Measurements from ENCODE around the gene TOMM6.
"Not testable (repeated sequence)": the region's sequence is repeated elsewhere in the genome, so short reads cannot be mapped to it uniquely, and the experiment has no call there.

Gene TOMM6

GRCh38 chr6:41750374-41750773 lies 37.1 kb upstream of the TOMM6 start:
- Histone ChIP-seq H3K9me3 (ENCODE audit: insufficient read depth, low read depth, low read length) (no peaks in the 10 kb centered on the region), H3K36me3 (ENCODE audit: insufficient read depth, low read depth, low read length) (no peaks in the 10 kb centered on the region), H3K4me1 (ENCODE audit: insufficient read depth, low read length) (no peaks in the 10 kb centered on the region), H3K27me3 (ENCODE audit: insufficient read depth, low read length) (no peaks in the 10 kb centered on the region), H3K27ac (ENCODE audit: low read length) (no peak overlapping the region), H3K4me3 (ENCODE audit: low read length) (no peak overlapping the region), H3K9ac (ENCODE audit: low read depth, low read length) (no peak overlapping the region)

GRCh38 chr6:41755895-41756294 lies 31.6 kb upstream of the TOMM6 start:
- no peak overlapping the region for H3K4me3 ChIP-seq (ENCODE audit: low read length)
- H3K9me3 ChIP-seq (ENCODE audit: insufficient read depth, low read depth, low read length): no peaks in the 10 kb centered on the region
- no peak overlapping the region for H3K9ac ChIP-seq (ENCODE audit: low read depth, low read length)
- H3K27ac ChIP-seq (ENCODE audit: low read length): no peak overlapping the region
- H3K27me3 ChIP-seq (ENCODE audit: insufficient read depth, low read length): no peaks in the 10 kb centered on the region; the same call in 1 of the 2 replicates
- peaks cover 2% of the 10 kb centered on the region; the same call in 1 of the 2 replicates for H3K4me1 ChIP-seq (ENCODE audit: insufficient read depth, low read length)
- no peaks in the 10 kb centered on the region for H3K36me3 ChIP-seq (ENCODE audit: insufficient read depth, low read depth, low read length)

GRCh38 chr6:41756354-41756753 lies 31.1 kb upstream of the TOMM6 start:
- Histone ChIP-seq H3K36me3 (ENCODE audit: insufficient read depth, low read depth, low read length) (no peaks in the 10 kb centered on the region), H3K4me3 (ENCODE audit: low read length) (no peak overlapping the region), H3K9ac (ENCODE audit: low read depth, low read length) (no peak overlapping the region), H3K9me3 (ENCODE audit: insufficient read depth, low read depth, low read length) (no peaks in the 10 kb centered on the region), H3K27ac (ENCODE audit: low read length) (no peak overlapping the region), H3K4me1 (ENCODE audit: insufficient read depth, low read length) (peaks cover 2% of the 10 kb centered on the region; the same call in 1 of the 2 replicates), H3K27me3 (ENCODE audit: insufficient read depth, low read length) (no peaks in the 10 kb centered on the region; the same call in 1 of the 2 replicates)

DNA sequence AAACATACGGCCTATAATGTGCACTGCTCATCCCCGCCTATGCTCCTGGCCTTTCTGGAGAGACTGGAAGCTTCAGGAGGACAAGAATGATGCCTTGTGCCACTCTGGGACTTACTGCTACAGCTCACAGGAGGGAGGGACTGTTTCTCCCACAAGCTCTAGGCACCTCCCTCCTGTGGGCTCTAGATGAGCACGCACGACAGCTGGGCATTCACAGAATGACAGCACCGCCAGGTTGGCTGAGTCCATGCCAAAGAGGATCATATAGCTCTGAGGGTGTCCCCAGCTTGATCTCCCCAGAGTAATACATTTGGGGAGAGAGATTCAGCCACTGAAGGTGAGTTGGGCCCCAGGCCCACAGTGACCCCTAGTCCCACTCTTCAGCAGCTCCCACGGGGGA lies 30.2 kb upstream of the TOMM6 start:
- Histone ChIP-seq H3K9ac (ENCODE audit: low read depth, low read length) (no peak overlapping the region), H3K4me1 (ENCODE audit: insufficient read depth, low read length) (peaks cover 2% of the 10 kb centered on the region; the same call in 1 of the 2 replicates), H3K4me3 (ENCODE audit: low read length) (no peak overlapping the region), H3K9me3 (ENCODE audit: insufficient read depth, low read depth, low read length) (no peaks in the 10 kb centered on the region), H3K27me3 (ENCODE audit: insufficient read depth, low read length) (no peaks in the 10 kb centered on the region; the same call in 1 of the 2 replicates), H3K36me3 (ENCODE audit: insufficient read depth, low read depth, low read length) (no peaks in the 10 kb centered on the region), H3K27ac (ENCODE audit: low read length) (no peak overlapping the region)

GRCh38 chr6:41757931-41758640 lies 29.4 kb upstream of the TOMM6 start:
- H3K36me3 ChIP-seq (ENCODE audit: insufficient read depth, low read depth, low read length): no peaks in the 10 kb centered on the region
- H3K27ac ChIP-seq (ENCODE audit: low read length): no peak overlapping the region
- H3K4me1 ChIP-seq (ENCODE audit: insufficient read depth, low read length): peaks cover 2% of the 10 kb centered on the region; the same call in 1 of the 2 replicates
- H3K9ac ChIP-seq (ENCODE audit: low read depth, low read length): no peak overlapping the region
- H3K27me3 ChIP-seq (ENCODE audit: insufficient read depth, low read length): no peaks in the 10 kb centered on the region; the same call in 1 of the 2 replicates
- no peak overlapping the region for H3K4me3 ChIP-seq (ENCODE audit: low read length)
- no peaks in the 10 kb centered on the region for H3K9me3 ChIP-seq (ENCODE audit: insufficient read depth, low read depth, low read length)

- no peak overlapping the region for H3K27ac ChIP-seq (ENCODE audit: low read length)
- H3K4me1 ChIP-seq (ENCODE audit: insufficient read depth, low read length): peaks cover 2% of the 10 kb centered on the region; the same call in 1 of the 2 replicates
- no peaks in the 10 kb centered on the region for H3K36me3 ChIP-seq (ENCODE audit: insufficient read depth, low read depth, low read length)
- no peak overlapping the region for H3K9ac ChIP-seq (ENCODE audit: low read depth, low read length)
- no peak overlapping the region for H3K4me3 ChIP-seq (ENCODE audit: low read length)
- no peaks in the 10 kb centered on the region for H3K9me3 ChIP-seq (ENCODE audit: insufficient read depth, low read depth, low read length)
- H3K27me3 ChIP-seq (ENCODE audit: insufficient read depth, low read length): no peaks in the 10 kb centered on the region; the same call in 1 of the 2 replicates
Measured at GRCh38 chr6:41758641-41759035, 28.9 kb upstream of the TOMM6 start.

- H3K27ac ChIP-seq (ENCODE audit: low read length): no peak overlapping the region
- peaks cover 2% of the 10 kb centered on the region; the same call in 1 of the 2 replicates for H3K4me1 ChIP-seq (ENCODE audit: insufficient read depth, low read length)
- no peaks in the 10 kb centered on the region; the same call in 1 of the 2 replicates for H3K27me3 ChIP-seq (ENCODE audit: insufficient read depth, low read length)
- no peak overlapping the region for H3K4me3 ChIP-seq (ENCODE audit: low read length)
- H3K9ac ChIP-seq (ENCODE audit: low read depth, low read length): no peak overlapping the region
- no peaks in the 10 kb centered on the region for H3K36me3 ChIP-seq (ENCODE audit: insufficient read depth, low read depth, low read length)
- no peaks in the 10 kb centered on the region for H3K9me3 ChIP-seq (ENCODE audit: insufficient read depth, low read depth, low read length)
Measured at GRCh38 chr6:41759106-41759904, 28.2 kb upstream of the TOMM6 start.

DNA sequence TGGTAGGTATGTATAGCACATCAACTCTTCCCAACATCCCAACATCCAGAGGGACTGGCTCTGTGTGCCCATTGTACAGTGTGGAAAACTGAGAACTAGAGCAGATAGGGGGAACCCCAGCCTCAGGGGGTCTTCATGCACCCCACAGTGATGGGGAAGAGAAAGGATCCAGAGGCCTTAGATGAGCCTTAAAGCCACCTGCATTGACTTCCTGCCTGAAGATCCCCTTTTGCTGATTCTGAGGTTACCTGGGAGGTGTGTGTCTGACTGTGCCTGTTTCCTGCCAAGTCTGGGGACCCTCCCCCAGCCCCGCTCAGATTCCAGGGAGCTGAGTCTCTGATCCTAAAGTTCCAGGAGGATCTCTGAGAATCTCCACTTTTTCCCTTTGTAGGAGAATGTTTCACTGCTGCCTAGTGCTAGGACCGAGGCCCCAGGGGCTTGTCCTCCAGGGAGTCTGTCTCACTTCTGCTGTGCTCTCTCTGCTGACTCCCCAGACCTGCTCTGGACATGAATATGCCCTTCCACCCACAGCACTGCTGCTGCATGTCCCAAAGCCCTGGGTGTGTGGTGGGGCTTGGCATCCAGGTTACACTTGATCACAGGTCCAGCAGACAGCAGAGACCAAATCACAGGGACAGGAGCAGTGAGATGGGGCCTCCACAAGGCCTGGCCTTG lies 27.5 kb upstream of the TOMM6 start:
- H3K4me3 ChIP-seq (ENCODE audit: low read length): no peak overlapping the region
- H3K27me3 ChIP-seq (ENCODE audit: insufficient read depth, low read length): no peaks in the 10 kb centered on the region; the same call in 1 of the 2 replicates
- no peak overlapping the region for H3K27ac ChIP-seq (ENCODE audit: low read length)
- H3K9me3 ChIP-seq (ENCODE audit: insufficient read depth, low read depth, low read length): no peaks in the 10 kb centered on the region
- H3K4me1 ChIP-seq (ENCODE audit: insufficient read depth, low read length): peaks cover 2% of the 10 kb centered on the region; the same call in 1 of the 2 replicates
- no peaks in the 10 kb centered on the region for H3K36me3 ChIP-seq (ENCODE audit: insufficient read depth, low read depth, low read length)
- no peak overlapping the region for H3K9ac ChIP-seq (ENCODE audit: low read depth, low read length)

- Histone ChIP-seq H3K27ac (ENCODE audit: low read length) (no peak overlapping the region), H3K27me3 (ENCODE audit: insufficient read depth, low read length) (no peaks in the 10 kb centered on the region), H3K36me3 (ENCODE audit: insufficient read depth, low read depth, low read length) (no peaks in the 10 kb centered on the region), H3K9me3 (ENCODE audit: insufficient read depth, low read depth, low read length) (no peaks in the 10 kb centered on the region), H3K4me3 (ENCODE audit: low read length) (no peak overlapping the region), H3K4me1 (ENCODE audit: insufficient read depth, low read length) (no peaks in the 10 kb centered on the region), H3K9ac (ENCODE audit: low read depth, low read length) (no peak overlapping the region)
Measured at GRCh38 chr6:41763470-41763869, 24.0 kb upstream of the TOMM6 start.

DNA sequence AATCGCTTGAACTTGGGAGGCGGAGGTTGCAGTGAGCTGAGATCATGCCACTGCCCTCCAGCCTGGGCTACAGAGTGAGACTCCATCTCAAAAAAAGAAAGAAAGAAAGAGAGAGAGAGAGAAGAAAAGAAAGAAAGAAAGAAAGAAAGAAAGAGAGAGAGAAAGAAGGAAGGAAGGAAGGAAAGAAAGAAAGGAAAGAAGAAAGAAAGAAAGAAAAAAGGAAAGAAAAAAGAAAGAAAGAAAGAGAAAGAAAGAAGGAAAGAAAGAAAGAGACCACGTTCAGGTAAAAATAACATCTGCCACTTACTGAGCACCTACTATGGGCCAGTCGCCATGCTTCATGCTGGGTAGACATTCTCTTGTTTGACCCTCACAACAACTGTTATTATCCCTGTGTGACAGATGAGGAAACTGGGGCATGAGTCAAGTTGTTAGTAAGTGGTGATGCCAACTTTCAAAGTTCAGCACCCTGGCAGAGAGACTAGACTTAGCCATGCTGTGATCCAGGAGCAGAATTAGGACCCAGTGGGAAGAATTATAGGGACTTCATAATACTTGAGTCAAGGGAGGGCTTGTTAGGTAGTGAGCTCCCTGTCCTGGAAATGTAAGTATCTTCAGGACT lies 21.3 kb upstream of the TOMM6 start:
- H3K9ac ChIP-seq (ENCODE audit: low read depth, low read length); H3K36me3 ChIP-seq (ENCODE audit: insufficient read depth, low read depth, low read length); H3K27ac ChIP-seq (ENCODE audit: low read length); H3K4me3 ChIP-seq (ENCODE audit: low read length); H3K4me1 ChIP-seq (ENCODE audit: insufficient read depth, low read length); H3K9me3 ChIP-seq (ENCODE audit: insufficient read depth, low read depth, low read length); H3K27me3 ChIP-seq (ENCODE audit: insufficient read depth, low read length): not testable (repeated sequence)

- Histone ChIP-seq H3K4me3 (ENCODE audit: low read length) (no peak overlapping the region), H3K4me1 (ENCODE audit: insufficient read depth, low read length) (0 out of 2 replicates have a peak, but pooled peaks cover 2% of the 10 kb centered on the region), H3K9ac (ENCODE audit: low read depth, low read length) (no peak overlapping the region), H3K27me3 (ENCODE audit: insufficient read depth, low read length) (no peaks in the 10 kb centered on the region), H3K36me3 (ENCODE audit: insufficient read depth, low read depth, low read length) (peaks cover 1% of the 10 kb centered on the region; the same call in 1 of the 2 replicates), H3K27ac (ENCODE audit: low read length) (no peak overlapping the region), H3K9me3 (ENCODE audit: insufficient read depth, low read depth, low read length) (no peaks in the 10 kb centered on the region)
Measured at GRCh38 chr6:41767112-41767833, 20.2 kb upstream of the TOMM6 start.

All from iPS-20b (cell line).